Body of pancreas (tissue), 4 donors: ENCODE measurements around the gene SLC7A6OS.

Experiments used
- POLR2A ChIP-seq, 3 donors: fragments of 450-650 bp; IDR thresholded peaks; one replicate each; pipeline ENCODE4 v1.6.1; 2016; ENCODE audit warnings: antibody characterized with exemption in 3 of 3, mild to moderate bottlenecking in 2 of 3
- TF ChIP-seq, protein P1 (sequence below), 7 experiments: fragments of 450-650 bp in 4 of 7; fragments of 200-600 bp in 3 of 7; sonication (generic) in 3 of 7; IDR thresholded peaks; one replicate each; pipeline ENCODE4 v1.5.1; 2016 to 2019; ENCODE audit warnings: antibody characterized with exemption in 7 of 7

GRCh38 chr16:68281368-68282063 lies 29.2 kb downstream of the SLC7A6OS start:
- TF ChIP-seq, protein P1, sequence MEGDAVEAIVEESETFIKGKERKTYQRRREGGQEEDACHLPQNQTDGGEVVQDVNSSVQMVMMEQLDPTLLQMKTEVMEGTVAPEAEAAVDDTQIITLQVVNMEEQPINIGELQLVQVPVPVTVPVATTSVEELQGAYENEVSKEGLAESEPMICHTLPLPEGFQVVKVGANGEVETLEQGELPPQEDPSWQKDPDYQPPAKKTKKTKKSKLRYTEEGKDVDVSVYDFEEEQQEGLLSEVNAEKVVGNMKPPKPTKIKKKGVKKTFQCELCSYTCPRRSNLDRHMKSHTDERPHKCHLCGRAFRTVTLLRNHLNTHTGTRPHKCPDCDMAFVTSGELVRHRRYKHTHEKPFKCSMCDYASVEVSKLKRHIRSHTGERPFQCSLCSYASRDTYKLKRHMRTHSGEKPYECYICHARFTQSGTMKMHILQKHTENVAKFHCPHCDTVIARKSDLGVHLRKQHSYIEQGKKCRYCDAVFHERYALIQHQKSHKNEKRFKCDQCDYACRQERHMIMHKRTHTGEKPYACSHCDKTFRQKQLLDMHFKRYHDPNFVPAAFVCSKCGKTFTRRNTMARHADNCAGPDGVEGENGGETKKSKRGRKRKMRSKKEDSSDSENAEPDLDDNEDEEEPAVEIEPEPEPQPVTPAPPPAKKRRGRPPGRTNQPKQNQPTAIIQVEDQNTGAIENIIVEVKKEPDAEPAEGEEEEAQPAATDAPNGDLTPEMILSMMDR (IDR thresholded peaks at IDR 0.05), result no peak
- TF ChIP-seq POLR2A (IDR thresholded peaks at IDR 0.05), result no peak
